Umbilical cord (tissue), 2 donors: ENCODE measurements around the gene AKAP7. TPM values are rescaled to one million over a fixed set of nuclear protein-coding genes. Genes with fewer than 3 reads are reported as not detected.

ENCODE experiments used
- DNase-seq: peaks from one replicate; pipeline ENCODE4 v3.0.0-alpha.2; 2015; ENCODE audit warnings: low spot score
- total RNA-seq: library from RNA; depleted of rRNA; stranded (reverse); fragments of >200 nt; gene quantifications from one replicate; pipeline ENCODE4 v1.2.3, GENCODE V29; 2014; ENCODE audit warnings: low replicate concordance; ENCODE audit not compliant: insufficient read depth

Gene AKAP7
- total RNA-seq, 1 donor from 2014 or later, result 12.8 TPM

- peak; percentile 41 for DNase-seq
Observed at GRCh38 chr6:131199568-131200272, 64.5 kb downstream of the AKAP7 start.

GRCh38 chr6:131205481-131206244 is 70.4 kb downstream of the AKAP7 start:
- DNase-seq, result no peak

GRCh38 chr6:131206463-131207251 is 71.4 kb downstream of the AKAP7 start:
- DNase-seq, result no peak

GRCh38 chr6:131208787-131209186 is 73.5 kb downstream of the AKAP7 start:
- DNase-seq, result no peak

GRCh38 chr6:131210469-131210868 is 75.2 kb downstream of the AKAP7 start:
- DNase-seq, result no peak

GRCh38 chr6:131212024-131212423 is 76.8 kb downstream of the AKAP7 start:
- no peak for DNase-seq

GRCh38 chr6:131212913-131213312 is 77.6 kb downstream of the AKAP7 start:
- DNase-seq, result no peak

GRCh38 chr6:131213501-131213990 is 78.3 kb downstream of the AKAP7 start:
- no peak for DNase-seq

- no peak for DNase-seq
Observed at GRCh38 chr6:131215219-131215618, 80.0 kb downstream of the AKAP7 start.

GRCh38 chr6:131216246-131216645 is 81.0 kb downstream of the AKAP7 start:
- no peak for DNase-seq

- DNase-seq, result no peak
Observed at GRCh38 chr6:131222773-131223172, 87.5 kb downstream of the AKAP7 start.

- no peak for DNase-seq
Observed at GRCh38 chr6:131223416-131223815, 88.1 kb downstream of the AKAP7 start.

- DNase-seq, result no peak
Observed at GRCh38 chr6:131225127-131225526, 89.9 kb downstream of the AKAP7 start.

- no peak for DNase-seq
Observed at GRCh38 chr6:131225959-131226358, 90.7 kb downstream of the AKAP7 start.

GRCh38 chr6:131226459-131227157 is 91.3 kb downstream of the AKAP7 start:
- no peak for DNase-seq

GRCh38 chr6:131227158-131227543 is 91.9 kb downstream of the AKAP7 start:
- DNase-seq, result no peak

- no peak for DNase-seq
Observed at GRCh38 chr6:131231103-131231502, 95.8 kb downstream of the AKAP7 start.

- DNase-seq, result no peak
Observed at GRCh38 chr6:131231891-131232290, 96.6 kb downstream of the AKAP7 start.

- DNase-seq, result no peak
Observed at GRCh38 chr6:131244942-131245341, 109.7 kb downstream of the AKAP7 start.

GRCh38 chr6:131250122-131250521 is 114.9 kb downstream of the AKAP7 start:
- peak; percentile 90 for DNase-seq

GRCh38 chr6:131250936-131251335 is 115.7 kb downstream of the AKAP7 start:
- DNase-seq, result no peak
